Lower lobe of right lung (tissue), 2 donors: ENCODE data around the gene PAQR5. TPM values are rescaled to one million over a fixed set of nuclear protein-coding genes. Genes with fewer than 3 reads are reported as not detected.

Source experiments
- ATAC-seq, 2 donors: fragments of 200-7000 bp; cut with Tn5 transposase; one replicate each; pipeline ENCODE4 v1.9.1; 2020 to 2022; ENCODE audit warnings: mild to moderate bottlenecking in 2 of 2, moderate library complexity in 2 of 2
- DNase-seq: peaks from one replicate; pipeline ENCODE4 v3.0.0-alpha.2; 2020
- H3K27ac ChIP-seq: fragments of 200-600 bp; one replicate; pipeline ENCODE4 v1.8.0; 2022
- H3K27me3 ChIP-seq: fragments of 200-600 bp; one replicate; pipeline ENCODE4 v1.8.0; 2022; ENCODE audit warnings: low read depth
- H3K36me3 ChIP-seq: fragments of 200-600 bp; one replicate; pipeline ENCODE4 v1.8.0; 2022; ENCODE audit warnings: mild to moderate bottlenecking
- H3K4me1 ChIP-seq: fragments of 200-600 bp; one replicate; pipeline ENCODE4 v1.8.0; 2022
- H3K4me3 ChIP-seq: fragments of 200-600 bp; one replicate; pipeline ENCODE4 v1.8.0; 2022; ENCODE audit warnings: mild to moderate bottlenecking
- H3K9me3 ChIP-seq: fragments of 200-600 bp; one replicate; pipeline ENCODE4 v1.8.0; 2022
- intact Hi-C: fragments of 100-400 bp; cut with DNase I; formaldehyde crosslinking; loops from one replicate; pipeline ENCODE4 v1.11.0; 2022
- total RNA-seq: library from RNA; stranded (reverse); fragmentation: NEBNext Ultra II Directional; extraction: Animal tissue kit (Norgen Biotek cat#: 25700); gene quantifications from one replicate; pipeline ENCODE4 v1.2.1, GENCODE V29; 2021
- TF ChIP-seq, protein P1 (sequence below): fragments of 200-600 bp; IDR thresholded peaks from one replicate; pipeline ENCODE4 v1.8.0; 2022; ENCODE audit warnings: antibody characterized with exemption, mild to moderate bottlenecking
- donor health status: DM: no; HTN: yes; CAD: no; lungs with severe emphysema.

The PAQR5 gene
- total RNA-seq, 1 donor from 2014 or later = 30.6 TPM

DNA sequence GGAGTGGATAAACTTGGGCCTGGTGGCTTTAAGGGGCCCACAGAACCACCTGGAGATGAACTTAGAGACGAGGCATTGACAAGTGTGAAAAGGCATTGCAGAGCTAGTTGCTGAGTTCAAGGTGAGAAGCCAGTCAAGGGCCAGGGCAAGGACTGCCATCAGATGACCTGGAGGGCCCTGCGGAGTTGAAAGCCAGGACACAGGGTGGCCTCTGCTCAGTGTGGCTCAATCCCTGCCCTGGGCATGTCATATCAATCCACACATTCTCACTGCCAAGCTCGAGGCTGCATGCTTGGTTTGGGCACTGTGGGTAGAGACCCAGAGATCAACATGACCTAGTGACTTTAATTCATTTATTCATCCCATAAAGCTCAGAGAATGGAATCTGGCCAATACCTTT is 9.2 kb downstream of the PAQR5 start:
- TF ChIP-seq, protein P1, sequence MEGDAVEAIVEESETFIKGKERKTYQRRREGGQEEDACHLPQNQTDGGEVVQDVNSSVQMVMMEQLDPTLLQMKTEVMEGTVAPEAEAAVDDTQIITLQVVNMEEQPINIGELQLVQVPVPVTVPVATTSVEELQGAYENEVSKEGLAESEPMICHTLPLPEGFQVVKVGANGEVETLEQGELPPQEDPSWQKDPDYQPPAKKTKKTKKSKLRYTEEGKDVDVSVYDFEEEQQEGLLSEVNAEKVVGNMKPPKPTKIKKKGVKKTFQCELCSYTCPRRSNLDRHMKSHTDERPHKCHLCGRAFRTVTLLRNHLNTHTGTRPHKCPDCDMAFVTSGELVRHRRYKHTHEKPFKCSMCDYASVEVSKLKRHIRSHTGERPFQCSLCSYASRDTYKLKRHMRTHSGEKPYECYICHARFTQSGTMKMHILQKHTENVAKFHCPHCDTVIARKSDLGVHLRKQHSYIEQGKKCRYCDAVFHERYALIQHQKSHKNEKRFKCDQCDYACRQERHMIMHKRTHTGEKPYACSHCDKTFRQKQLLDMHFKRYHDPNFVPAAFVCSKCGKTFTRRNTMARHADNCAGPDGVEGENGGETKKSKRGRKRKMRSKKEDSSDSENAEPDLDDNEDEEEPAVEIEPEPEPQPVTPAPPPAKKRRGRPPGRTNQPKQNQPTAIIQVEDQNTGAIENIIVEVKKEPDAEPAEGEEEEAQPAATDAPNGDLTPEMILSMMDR = no peak
- Histone ChIP-seq H3K27ac (no peak overlapping the region), H3K36me3 (no peaks in the 10 kb centered on the region), H3K27me3 (no peaks in the 10 kb centered on the region), H3K4me1 (peaks cover 22% of the 10 kb centered on the region), H3K9me3 (no peaks in the 10 kb centered on the region), H3K4me3 (no peak overlapping the region)
- ATAC-seq (no peak), DNase-seq (no peak)
- intact Hi-C loops = no loop called here

DNA sequence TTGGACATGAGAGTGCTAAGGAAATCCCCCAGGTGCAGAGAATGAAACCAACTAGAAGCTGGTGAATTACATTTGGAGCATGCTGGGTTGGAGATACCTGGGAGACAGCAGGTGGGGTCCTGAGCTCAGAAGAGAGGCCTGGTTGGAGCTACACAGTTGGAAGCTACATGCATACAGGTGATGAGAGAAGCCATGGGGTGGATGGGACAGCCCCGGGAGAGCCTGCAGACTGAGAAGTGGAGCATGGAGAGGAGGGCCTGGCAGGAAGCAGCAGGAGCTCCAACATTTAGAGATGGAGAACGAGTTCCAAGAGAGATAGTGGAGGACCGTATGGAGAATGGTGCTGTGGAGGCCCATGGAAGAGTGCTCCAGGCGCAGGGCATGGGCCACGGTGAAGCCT is 10.2 kb downstream of the PAQR5 start:
- ATAC-seq (no peak), DNase-seq (no peak)
- TF ChIP-seq, protein P1 = no peak
- intact Hi-C loops = no loop called here
- H3K36me3 ChIP-seq = no peaks in the 10 kb centered on the region
- no peaks in the 10 kb centered on the region for H3K27me3 ChIP-seq
- H3K9me3 ChIP-seq = no peaks in the 10 kb centered on the region
- H3K27ac ChIP-seq = no peak overlapping the region
- H3K4me1 ChIP-seq = peaks cover 22% of the 10 kb centered on the region
- no peak overlapping the region for H3K4me3 ChIP-seq

DNA sequence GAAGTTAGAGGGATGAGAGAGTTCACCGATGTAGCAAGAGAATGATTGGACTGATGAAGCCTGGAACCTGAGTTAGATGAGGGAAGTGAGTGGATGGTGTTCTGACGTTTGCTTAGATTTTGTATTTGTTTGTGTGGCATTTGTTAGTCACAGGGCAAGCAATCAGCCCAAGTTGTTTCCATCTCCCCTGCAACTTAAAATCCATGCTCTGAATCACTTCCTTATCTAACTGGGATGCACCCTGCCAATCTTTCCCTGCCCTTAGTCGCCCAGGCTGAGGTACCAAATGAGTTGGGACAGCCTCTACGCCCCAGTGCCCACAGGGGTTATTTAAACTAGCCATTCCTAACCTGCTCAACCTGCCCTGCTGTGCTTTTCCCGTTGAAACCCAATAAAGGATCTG is 12.6 kb downstream of the PAQR5 start:
- Histone ChIP-seq H3K27me3 (no peaks in the 10 kb centered on the region), H3K4me1 (peaks cover 6% of the 10 kb centered on the region)
- no peak for DNase-seq

DNA sequence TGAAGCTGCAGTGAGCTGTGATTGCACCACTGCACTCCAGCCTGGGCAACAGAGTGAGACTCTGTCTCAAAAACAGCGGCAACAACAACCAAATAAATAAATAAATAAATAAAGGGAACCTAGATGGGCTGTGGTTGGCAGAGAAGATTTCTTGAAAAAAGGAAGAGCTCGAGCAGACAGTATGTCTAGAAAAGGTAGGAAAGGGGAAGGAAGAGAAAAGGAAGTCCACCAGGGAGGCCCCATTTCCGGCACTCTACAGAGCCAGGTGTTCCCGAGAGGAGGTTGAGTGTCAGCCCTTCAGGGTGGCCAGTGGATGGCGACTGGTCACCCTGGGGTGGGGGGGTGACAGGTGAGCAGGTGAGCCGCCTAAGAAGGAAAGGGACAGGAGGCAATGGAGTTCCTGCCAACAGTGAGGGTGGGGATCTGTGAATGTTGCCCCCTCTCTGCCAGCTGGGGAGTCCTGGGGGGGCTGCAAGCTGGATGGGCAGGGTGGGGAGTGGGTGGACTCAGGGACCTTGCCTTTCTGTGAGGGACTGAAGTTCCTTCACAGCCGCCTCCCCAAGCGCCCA is 14.8 kb downstream of the PAQR5 start:
- Histone ChIP-seq H3K36me3 (no peaks in the 10 kb centered on the region), H3K4me3 (no peak overlapping the region), H3K9me3 (no peaks in the 10 kb centered on the region), H3K27me3 (no peaks in the 10 kb centered on the region), H3K4me1 (no peaks in the 10 kb centered on the region), H3K27ac (no peak overlapping the region)
- peak; percentile 38 to 40 for ATAC-seq
- DNase-seq = no peak
- intact Hi-C loops = no loop called here
- TF ChIP-seq, protein P1 = no peak

More for the DNA sequence above, 12.6 kb downstream of the PAQR5 start:
- Histone ChIP-seq H3K4me3 (no peak overlapping the region), H3K9me3 (no peaks in the 10 kb centered on the region), H3K27ac (no peak overlapping the region), H3K36me3 (no peaks in the 10 kb centered on the region)
- TF ChIP-seq, protein P1 = no peak
- no peak for ATAC-seq
- intact Hi-C loops = no loop called here

DNA sequence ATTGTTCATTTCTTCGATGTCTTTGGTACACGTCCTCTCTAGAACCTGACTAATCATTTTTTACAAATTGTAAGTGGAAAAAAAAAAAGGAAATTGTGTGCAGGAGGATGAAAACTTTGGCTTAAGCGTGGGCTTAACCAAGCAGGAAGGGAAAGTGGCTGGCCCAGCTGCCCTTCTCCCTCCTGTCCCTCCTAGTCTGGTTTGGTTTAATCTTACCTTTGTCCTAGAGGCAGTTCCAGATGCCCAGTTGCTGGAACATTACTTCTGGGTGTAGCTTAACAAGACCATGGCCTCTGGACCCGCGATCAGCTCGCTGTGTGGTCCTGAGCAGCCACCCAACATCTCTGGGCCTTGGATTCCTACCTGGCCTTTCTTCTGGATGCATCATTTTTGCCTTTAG is 15.4 kb downstream of the PAQR5 start:
- TF ChIP-seq, protein P1 = no peak
- intact Hi-C loops = no loop called here
- H3K27ac ChIP-seq = no peak overlapping the region
- no peaks in the 10 kb centered on the region for H3K27me3 ChIP-seq
- ATAC-seq (peak; percentile 31 to 48), DNase-seq (no peak)
- H3K9me3 ChIP-seq = no peaks in the 10 kb centered on the region
- H3K4me3 ChIP-seq = peak overlapping the region; percentile 20
- no peaks in the 10 kb centered on the region for H3K4me1 ChIP-seq
- no peaks in the 10 kb centered on the region for H3K36me3 ChIP-seq
